NCI-H748 (cell line): ENCODE measurements around the gene TAF9B.
A peak's percentile ranks its signal among the peaks of the same experiment; 100 is the strongest.
"Not testable (repeated sequence)": the region's sequence is repeated elsewhere in the genome, so short reads cannot be mapped to it uniquely, and the experiment has no call there.

Experiments
- DNase-seq: peaks from one replicate; lab custom pipeline; 2025; ENCODE audit not compliant: unreplicated experiment; lab: John Stamatoyannopoulos, UW

TAF9B gene

DNA sequence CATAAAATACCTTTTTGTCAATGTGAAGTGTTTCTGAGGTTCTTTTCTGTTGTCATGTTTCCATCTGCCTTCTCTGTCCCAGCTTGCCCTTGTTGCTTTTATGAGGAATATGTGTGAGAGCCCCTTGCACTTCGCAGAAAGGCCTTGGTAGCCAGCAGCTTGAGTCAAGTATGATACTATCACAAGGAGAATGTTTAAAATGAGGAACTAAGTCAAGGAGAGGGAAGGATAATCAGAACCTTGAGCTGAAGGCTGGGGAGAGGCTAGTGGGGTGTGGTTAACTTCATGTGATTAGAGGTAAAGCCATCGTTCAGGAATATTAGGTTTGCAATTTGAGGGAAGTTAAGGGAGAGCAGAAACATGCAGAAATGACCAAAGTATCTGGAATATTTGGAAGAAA lies 22.7 kb downstream of the TAF9B start:
- DNase-seq = no peak

- DNase-seq = no peak
These were observed 23.1 kb downstream of the TAF9B start for GRCh38 chrX:78116365-78116764.

GRCh38 chrX:78111140-78111931 lies 28.1 kb downstream of the TAF9B start:
- DNase-seq = no peak

- no peak for DNase-seq
These were observed 30.0 kb downstream of the TAF9B start for GRCh38 chrX:78109458-78109857.

DNA sequence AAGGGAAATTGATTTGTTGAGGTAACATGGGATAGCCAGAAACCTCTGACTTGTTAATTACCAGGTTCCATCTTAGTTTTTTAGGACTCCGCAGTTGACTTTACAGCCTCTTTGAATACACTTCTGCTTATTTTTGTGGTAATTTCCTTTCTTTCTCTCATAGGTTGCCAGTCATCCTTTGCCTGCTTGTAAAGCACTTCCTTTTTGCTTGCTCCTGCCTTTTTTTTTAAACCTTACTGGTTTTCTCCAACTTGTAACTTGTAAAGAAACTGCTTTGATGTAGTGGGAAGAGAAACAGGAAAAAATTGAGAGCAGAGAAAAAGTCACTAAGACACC lies 32.8 kb downstream of the TAF9B start:
- DNase-seq = no peak

DNA sequence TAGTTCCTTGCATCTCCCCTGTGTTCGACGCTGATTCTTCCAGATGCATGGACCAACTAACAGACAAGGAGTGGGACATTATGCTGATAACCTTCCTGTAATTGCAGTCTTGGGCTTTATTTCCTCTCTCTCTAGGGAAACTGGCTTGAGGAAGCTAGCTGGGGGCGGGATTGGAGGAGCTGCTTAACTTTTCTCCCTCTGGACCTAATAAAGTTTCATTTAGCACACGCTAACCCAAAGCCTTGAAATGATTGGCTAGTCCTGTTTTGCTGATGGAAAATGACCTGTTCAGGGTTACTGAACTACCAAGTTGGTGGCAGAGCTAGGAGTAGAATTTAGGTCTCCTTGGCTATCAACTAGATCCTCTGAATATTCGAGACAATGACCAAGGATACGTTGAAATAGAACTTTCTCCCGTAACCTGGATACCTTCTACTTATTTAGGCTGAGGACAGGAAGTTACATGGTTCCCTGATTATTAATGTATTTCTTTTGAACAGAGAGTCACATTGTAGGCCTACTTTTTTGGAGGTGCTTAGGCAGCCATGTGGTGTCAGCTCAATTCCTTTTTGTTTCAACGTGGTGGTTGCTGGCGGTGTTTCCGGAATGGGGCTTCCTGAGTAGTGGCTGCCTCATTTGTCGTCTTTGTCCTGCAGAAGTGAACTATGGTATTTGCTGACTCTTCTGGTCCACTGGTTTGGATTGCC lies 33.4 kb downstream of the TAF9B start:
- no peak for DNase-seq

- DNase-seq = peak; percentile 67
These were observed 34.8 kb downstream of the TAF9B start for GRCh38 chrX:78104447-78105176.

DNA sequence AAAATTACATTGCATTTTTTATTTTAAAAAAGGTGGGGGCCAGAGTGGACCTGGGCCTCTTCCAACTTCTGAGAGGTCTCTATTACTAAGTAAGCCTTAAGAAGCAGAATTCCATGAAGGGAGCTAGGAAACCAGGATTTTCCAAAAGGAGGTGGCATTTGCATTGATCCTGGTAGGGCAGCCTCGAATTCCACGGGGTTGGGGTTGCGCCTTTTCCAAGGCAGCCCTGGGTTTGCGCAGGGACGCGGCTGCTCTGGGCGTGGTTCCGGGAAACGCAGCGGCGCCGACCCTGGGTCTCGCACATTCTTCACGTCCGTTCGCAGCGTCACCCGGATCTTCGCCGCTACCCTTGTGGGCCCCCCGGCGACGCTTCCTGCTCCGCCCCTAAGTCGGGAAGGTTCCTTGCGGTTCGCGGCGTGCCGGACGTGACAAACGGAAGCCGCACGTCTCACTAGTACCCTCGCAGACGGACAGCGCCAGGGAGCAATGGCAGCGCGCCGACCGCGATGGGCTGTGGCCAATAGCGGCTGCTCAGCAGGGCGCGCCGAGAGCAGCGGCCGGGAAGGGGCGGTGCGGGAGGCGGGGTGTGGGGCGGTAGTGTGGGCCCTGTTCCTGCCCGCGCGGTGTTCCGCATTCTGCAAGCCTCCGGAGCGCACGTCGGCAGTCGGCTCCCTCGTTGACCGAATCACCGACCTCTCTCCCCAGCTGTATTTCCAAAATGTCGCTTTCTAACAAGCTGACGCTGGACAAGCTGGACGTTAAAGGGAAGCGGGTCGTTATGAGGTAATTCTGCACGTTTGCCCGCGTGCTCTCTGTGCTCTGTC lies 35.6 kb downstream of the TAF9B start, which contains the start of gene PGK1:
TSS of gene PGK1 (plus strand) at position 626 of the 824 bp plus-strand sequence. CDS start at position 719, 93 bp downstream.
- DNase-seq = peak; percentile 98

GRCh38 chrX:78103001-78103622 lies 36.3 kb downstream of the TAF9B start:
- DNase-seq = no peak

- no peak for DNase-seq
These were observed 37.4 kb downstream of the TAF9B start for GRCh38 chrX:78102091-78102490.

- DNase-seq = no peak
These were observed 41.3 kb downstream of the TAF9B start for GRCh38 chrX:78098108-78098507.

- DNase-seq = peak; percentile 0
These were observed 47.2 kb downstream of the TAF9B start for GRCh38 chrX:78092296-78092695.

DNA sequence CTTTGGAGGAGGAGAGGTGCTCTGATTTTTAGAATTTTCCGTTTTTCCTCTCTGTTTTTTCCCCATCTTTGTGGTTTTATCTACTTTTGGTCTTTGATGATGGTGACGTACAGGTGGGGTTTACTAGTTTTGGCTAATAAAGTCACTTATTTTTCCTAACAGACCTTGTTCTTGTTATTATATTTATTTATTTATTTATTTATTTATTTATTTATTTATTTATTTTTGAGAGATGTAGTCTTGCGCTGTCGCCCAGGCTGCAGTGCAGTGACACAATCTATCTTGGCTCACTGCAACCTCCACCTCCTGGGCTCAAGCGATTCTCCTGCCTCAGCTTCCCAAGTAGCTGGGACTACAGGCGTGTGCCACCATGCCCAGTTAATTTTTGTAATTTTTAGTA lies 58.0 kb downstream of the TAF9B start:
- DNase-seq = not testable (repeated sequence)
